T-helper 2 cell treated with Interferon-gamma antibody and Interleukin-4, amounts not matched to agents 100 ng/mL and 5 ng/mL, for 36 hours (primary cell): ENCODE measurements around the gene POLR3F. TPM values are rescaled to one million over a fixed set of nuclear protein-coding genes. Genes with fewer than 3 reads are reported as not detected.
"Not testable (repeated sequence)": the region's sequence is repeated elsewhere in the genome, so short reads cannot be mapped to it uniquely, and the experiment has no call there.

ENCODE experiments used
- intact Hi-C: fragments of 100-400 bp; cut with micrococcal nuclease; formaldehyde crosslinking; loops from one replicate; pipeline ENCODE4 v1.15.1; 2023
- total RNA-seq: library from RNA; stranded (reverse); gene quantifications from 2 replicates; pipeline ENCODE4 v1.2.3, GENCODE V29; 2022

POLR3F gene
- 10.4 TPM in 2 replicates for total RNA-seq

- intact Hi-C loops: loop anchor here (1.0 to 2.0 kb wide), 7 partner anchors 30 to 962 kb away; partner anchors contain the start of genes MGME1, RBBP9, SEC23B and SMIM26
These were observed at the start of gene POLR3F, which contains the start of gene DZANK1 for GRCh38 chr20:18466894-18467730. Gene POLR3F, plus strand, starts transcription at chr20:18467390. Its CDS starts 117 bp downstream, at chr20:18467507. Gene DZANK1, minus strand, starts transcription at chr20:18467030. Its CDS starts 1,672 bp downstream, at chr20:18465358.

GRCh38 chr20:18421608-18422007 is 45.6 kb upstream of the POLR3F start:
- intact Hi-C loops: no loop called here

- intact Hi-C loops: no loop called here
These were observed 40.0 kb upstream of the POLR3F start for GRCh38 chr20:18427214-18427613.

GRCh38 chr20:18428490-18429173 is 38.6 kb upstream of the POLR3F start:
- intact Hi-C loops: no loop called here

- intact Hi-C loops: no loop called here
These were observed 36.9 kb upstream of the POLR3F start for GRCh38 chr20:18430172-18430826.

- intact Hi-C loops: no loop called here
These were observed 36.0 kb upstream of the POLR3F start for GRCh38 chr20:18431206-18431605.

- intact Hi-C loops: no loop called here
These were observed 30.3 kb upstream of the POLR3F start for GRCh38 chr20:18436847-18437246.

GRCh38 chr20:18440403-18440802 is 26.8 kb upstream of the POLR3F start:
- intact Hi-C loops: no loop called here

GRCh38 chr20:18443886-18444285 is 23.3 kb upstream of the POLR3F start:
- intact Hi-C loops: no loop called here

- intact Hi-C loops: no loop called here
These were observed 10.6 kb upstream of the POLR3F start for GRCh38 chr20:18456600-18456999.

GRCh38 chr20:18465536-18466200 is 1.5 kb upstream of the POLR3F start:
- intact Hi-C loops: loop anchor here (2.0 kb wide), 2 partner anchors 497 to 961 kb away; partner anchors contain the start of genes MGME1 and SNX5

- intact Hi-C loops: loop anchor here (2.0 kb wide), 2 partner anchors 498 to 962 kb away; partner anchors contain the start of genes MGME1 and SNX5
These were observed 656 bp upstream of the POLR3F start for GRCh38 chr20:18466574-18466893.

- intact Hi-C loops: no loop called here
These were observed 10.0 kb downstream of the POLR3F start for GRCh38 chr20:18477218-18477617.

GRCh38 chr20:18477821-18478220 is 10.6 kb downstream of the POLR3F start:
- intact Hi-C loops: no loop called here

GRCh38 chr20:18481596-18481995 is 14.4 kb downstream of the POLR3F start:
- intact Hi-C loops: no loop called here

- intact Hi-C loops: no loop called here
These were observed 21.1 kb downstream of the POLR3F start for GRCh38 chr20:18488301-18488700.

GRCh38 chr20:18496042-18496441 is 28.9 kb downstream of the POLR3F start:
- intact Hi-C loops: loop anchor here (2.0 to 10.0 kb wide), 2 partner anchors 207 to 1519 kb away; partner anchors contain the start of genes NAA20 and ZNF133

- intact Hi-C loops: loop anchor here (1.0 to 10.0 kb wide), 4 partner anchors 10 to 1518 kb away; partner anchors contain the start of genes DZANK1, NAA20, POLR3F and SEC23B
These were observed 29.8 kb downstream of the POLR3F start, which contains the start of gene RBBP9 for GRCh38 chr20:18496740-18497592. Gene RBBP9, minus strand, starts transcription at chr20:18497225. Its CDS starts 58 bp downstream, at chr20:18497167.

GRCh38 chr20:18497603-18498002 is 30.4 kb downstream of the POLR3F start:
- intact Hi-C loops: loop anchor here (1.0 to 10.0 kb wide), 4 partner anchors 10 to 1517 kb away; partner anchors contain the start of genes DZANK1, NAA20, POLR3F and SEC23B

- intact Hi-C loops: not testable (repeated sequence)
These were observed 34.5 kb downstream of the POLR3F start for GRCh38 chr20:18501672-18502071.
